Lower leg skin (tissue), 3 donors: ENCODE measurements around the gene TPM3.

Source experiments
- CTCF ChIP-seq, 3 donors: fragments of 450-650 bp; IDR thresholded peaks; one replicate each; pipeline ENCODE4 v1.5.1; 2016; ENCODE audit warnings: antibody characterized with exemption in 3 of 3, mild to moderate bottlenecking in 3 of 3, moderate library complexity in 2 of 3
- POLR2A ChIP-seq, 2 donors: fragments of 450-650 bp; IDR thresholded peaks; one replicate each; pipeline ENCODE4 v1.6.1; 2016 to 2017; ENCODE audit warnings: antibody characterized with exemption in 2 of 2, mild to moderate bottlenecking in 1 of 2, moderate library complexity in 1 of 2

GRCh38 chr1:154157520-154158306, 34.2 kb downstream of the TPM3 start:
- TF ChIP-seq POLR2A (IDR thresholded peaks at IDR 0.05), result no peak
- no peak for TF ChIP-seq CTCF (IDR thresholded peaks at IDR 0.05)
